Activated CD4-positive, alpha-beta memory T cell treated with anti-CD3 and anti-CD28 coated beads, Interleukin-2, amount 10 ng/mL, durations not matched to agents 7 days and 5 days (primary cell): ENCODE measurements around the gene C5. TPM values are rescaled to one million over a fixed set of nuclear protein-coding genes. Genes with fewer than 3 reads are reported as not detected.

Source experiments
- CTCF ChIA-PET: fragments of 350-600 bp; sonication (Branson Sonifier 250); formaldehyde crosslinking; loops from one replicate; lab custom pipeline; 2021; ENCODE audit warnings: antibody characterized with exemption, inconsistent platforms; lab: Charles Lee
- POLR2A ChIA-PET: fragments of 350-600 bp; sonication (Branson Sonifier 250); formaldehyde crosslinking; loops from one replicate; lab custom pipeline; 2021; ENCODE audit warnings: antibody characterized with exemption; lab: Charles Lee
- DNase-seq: peaks from one replicate; pipeline ENCODE4 v3.0.0-alpha.2; 2020
- H3K27ac Mint-ChIP-seq: one replicate; pipeline ENCODE4 v1.8.0; 2021; ENCODE audit warnings: mild to moderate bottlenecking, mixed read lengths
- H3K27me3 Mint-ChIP-seq: one replicate; pipeline ENCODE4 v1.8.0; 2021; ENCODE audit warnings: mixed read lengths
- H3K36me3 Mint-ChIP-seq: one replicate; pipeline ENCODE4 v1.8.0; 2021; ENCODE audit warnings: low read depth, mixed read lengths
- H3K4me1 Mint-ChIP-seq: one replicate; pipeline ENCODE4 v1.8.0; 2021; ENCODE audit warnings: mixed read lengths
- H3K4me3 Mint-ChIP-seq: one replicate; pipeline ENCODE4 v1.8.0; 2021; ENCODE audit warnings: mild to moderate bottlenecking, mixed read lengths
- H3K9me3 Mint-ChIP-seq: one replicate; pipeline ENCODE4 v1.8.0; 2021; ENCODE audit warnings: mixed read lengths
- total RNA-seq, 2 experiments: library from RNA; stranded (reverse); gene quantifications; one replicate each; pipeline ENCODE4 v1.2.3, GENCODE V29; 2021

Gene C5
- total RNA-seq, 2 experiments from 2014 or later = 1.8 to 2.1 TPM

- H3K27ac Mint-ChIP-seq = no peak overlapping the region
- H3K9me3 Mint-ChIP-seq = no peaks in the 10 kb centered on the region
- H3K4me3 Mint-ChIP-seq = no peak overlapping the region
- H3K4me1 Mint-ChIP-seq = peaks cover 7% of the 10 kb centered on the region
- ChIA-PET POLR2A (no interaction called here), CTCF (no interaction called here)
- no peak for DNase-seq
- no peaks in the 10 kb centered on the region for H3K27me3 Mint-ChIP-seq
- H3K36me3 Mint-ChIP-seq = no peaks in the 10 kb centered on the region
These were observed 101.3 kb downstream of the C5 start for GRCh38 chr9:120948824-120949223.

DNA sequence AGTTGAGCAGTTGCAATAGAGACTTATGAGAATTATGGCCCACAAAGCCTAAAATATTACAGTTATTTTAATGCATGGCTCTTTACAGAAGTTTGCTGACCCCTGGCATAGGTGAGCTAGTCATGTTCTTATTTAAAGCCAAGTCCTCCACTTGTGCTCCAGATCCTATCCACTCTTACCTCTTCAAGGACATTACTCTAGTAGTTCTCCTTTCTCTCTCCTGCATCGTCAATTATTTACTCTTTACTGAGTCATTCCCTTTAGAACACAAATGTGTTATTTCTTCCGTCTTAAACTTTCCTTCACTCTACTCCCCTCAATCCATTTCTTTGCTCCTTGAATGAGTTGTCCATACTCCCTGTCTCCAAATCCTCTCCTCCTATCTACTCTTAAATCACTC, 102.9 kb downstream of the C5 start:
- H3K4me3 Mint-ChIP-seq = no peak overlapping the region
- no peaks in the 10 kb centered on the region for H3K36me3 Mint-ChIP-seq
- H3K27ac Mint-ChIP-seq = no peak overlapping the region
- no peaks in the 10 kb centered on the region for H3K9me3 Mint-ChIP-seq
- H3K27me3 Mint-ChIP-seq = no peaks in the 10 kb centered on the region
- H3K4me1 Mint-ChIP-seq = peaks cover 7% of the 10 kb centered on the region
- DNase-seq = no peak
- ChIA-PET POLR2A (no interaction called here), CTCF (no interaction called here)

- H3K27me3 Mint-ChIP-seq = peaks cover 2% of the 10 kb centered on the region
- CTCF ChIA-PET = no interaction called here
- no peaks in the 10 kb centered on the region for H3K36me3 Mint-ChIP-seq
- peaks cover 7% of the 10 kb centered on the region for H3K4me1 Mint-ChIP-seq
- DNase-seq = no peak
- H3K4me3 Mint-ChIP-seq = no peak overlapping the region
- no peak overlapping the region for H3K27ac Mint-ChIP-seq
- POLR2A ChIA-PET = no interaction called here
- H3K9me3 Mint-ChIP-seq = no peaks in the 10 kb centered on the region
These were observed 103.8 kb downstream of the C5 start for GRCh38 chr9:120946259-120946658.

GRCh38 chr9:120944948-120945347, 105.1 kb downstream of the C5 start:
- ChIA-PET CTCF (no interaction called here), POLR2A (no interaction called here)
- Mint-ChIP-seq H3K36me3 (no peaks in the 10 kb centered on the region), H3K27ac (no peak overlapping the region), H3K27me3 (peaks cover 9% of the 10 kb centered on the region), H3K4me1 (peaks cover 4% of the 10 kb centered on the region), H3K4me3 (no peak overlapping the region), H3K9me3 (no peaks in the 10 kb centered on the region)
- DNase-seq = no peak

GRCh38 chr9:120944434-120944843, 105.6 kb downstream of the C5 start:
- no peak for DNase-seq
- peaks cover 9% of the 10 kb centered on the region for H3K27me3 Mint-ChIP-seq
- H3K9me3 Mint-ChIP-seq = no peaks in the 10 kb centered on the region
- H3K4me1 Mint-ChIP-seq = peaks cover 4% of the 10 kb centered on the region
- no peaks in the 10 kb centered on the region for H3K36me3 Mint-ChIP-seq
- POLR2A ChIA-PET = no interaction called here
- CTCF ChIA-PET = no interaction called here
- H3K27ac Mint-ChIP-seq = no peak overlapping the region
- H3K4me3 Mint-ChIP-seq = no peak overlapping the region

DNA sequence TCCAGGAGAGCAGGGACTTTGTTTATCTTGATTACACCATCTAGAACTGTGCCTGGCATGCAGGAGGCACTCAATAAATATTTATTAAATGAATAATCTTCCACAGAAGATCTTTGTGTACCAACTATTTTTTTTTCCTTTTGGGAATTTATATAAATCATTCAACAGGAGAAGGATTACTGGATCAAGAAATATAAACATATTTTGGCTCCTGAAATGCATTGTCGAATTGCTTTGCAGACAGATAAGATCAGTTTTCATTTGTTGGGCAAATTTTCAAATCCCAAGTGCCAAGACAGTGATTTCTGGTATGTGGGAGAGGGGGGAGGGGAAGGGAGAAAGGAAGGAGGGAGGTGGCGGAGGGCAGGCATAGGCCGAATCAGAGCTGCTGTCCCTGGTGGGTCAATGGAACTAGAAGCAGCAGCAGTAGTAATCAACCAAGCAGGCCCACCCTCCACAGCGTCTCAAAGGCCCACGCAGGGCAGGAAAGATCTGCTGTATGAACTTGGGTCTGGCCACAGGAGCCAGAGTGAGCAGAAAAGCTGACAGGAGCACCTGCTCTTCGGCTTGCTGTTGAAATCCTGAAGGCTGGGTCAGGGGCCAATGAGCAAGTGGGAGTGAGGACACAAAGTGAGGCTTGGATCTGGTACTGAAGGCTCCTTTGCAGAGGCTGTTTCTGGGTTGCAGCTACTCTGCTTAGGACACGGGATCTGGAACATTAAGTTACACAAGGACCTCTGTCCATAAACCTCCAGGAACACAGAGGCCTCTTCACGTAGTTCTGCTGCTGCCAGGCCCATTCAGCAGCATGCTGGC, 107.7 kb downstream of the C5 start:
- H3K4me1 Mint-ChIP-seq = peaks cover 8% of the 10 kb centered on the region
- no peak overlapping the region for H3K4me3 Mint-ChIP-seq
- no peak for DNase-seq
- ChIA-PET POLR2A (no interaction called here), CTCF (no interaction called here)
- H3K27me3 Mint-ChIP-seq = peaks cover 9% of the 10 kb centered on the region
- no peak overlapping the region for H3K27ac Mint-ChIP-seq
- H3K36me3 Mint-ChIP-seq = no peaks in the 10 kb centered on the region
- no peaks in the 10 kb centered on the region for H3K9me3 Mint-ChIP-seq

DNA sequence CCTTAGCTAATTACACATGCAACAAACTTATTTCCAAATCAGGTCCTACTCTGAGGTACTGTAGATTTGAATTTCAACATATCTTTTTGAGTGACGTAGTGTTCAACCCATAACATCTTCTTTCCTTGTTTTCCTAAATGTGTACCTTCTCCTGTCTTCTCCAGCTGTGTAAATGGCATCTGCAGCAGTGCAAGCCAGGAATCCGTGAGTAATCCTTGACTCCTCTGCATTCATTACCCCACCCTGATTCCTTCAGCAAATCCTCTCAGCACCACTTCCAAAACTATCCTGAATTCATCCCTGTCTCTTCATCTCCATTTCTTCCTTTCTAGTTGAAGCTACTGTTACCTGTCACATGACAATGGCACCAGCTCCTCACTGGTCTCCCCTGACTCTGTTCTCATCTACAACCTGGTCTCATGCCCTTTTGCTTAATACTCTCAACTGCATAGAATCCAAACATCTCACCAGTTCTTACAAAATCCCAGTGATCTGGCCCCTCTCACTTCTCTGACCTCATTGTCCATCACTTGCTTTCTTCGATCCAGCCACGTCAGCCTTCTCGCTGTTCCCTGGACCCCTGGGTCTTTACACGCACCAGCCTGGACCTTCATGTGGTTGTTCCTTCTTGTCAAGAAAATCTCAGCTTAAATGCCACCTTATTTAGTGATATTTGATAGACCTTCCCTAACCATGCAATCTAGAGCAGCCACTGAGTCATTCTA, 108.9 kb downstream of the C5 start:
- Mint-ChIP-seq H3K4me3 (no peak overlapping the region), H3K9me3 (no peaks in the 10 kb centered on the region), H3K27me3 (peaks cover 9% of the 10 kb centered on the region), H3K27ac (no peak overlapping the region), H3K4me1 (peaks cover 18% of the 10 kb centered on the region), H3K36me3 (no peaks in the 10 kb centered on the region)
- ChIA-PET POLR2A (interaction anchor here (1.0 kb wide), 1 partner anchor 42 kb away, joined by 3 read pairs; no protein-coding TSS in a partner anchor), CTCF (no interaction called here)
- DNase-seq = no peak

DNA sequence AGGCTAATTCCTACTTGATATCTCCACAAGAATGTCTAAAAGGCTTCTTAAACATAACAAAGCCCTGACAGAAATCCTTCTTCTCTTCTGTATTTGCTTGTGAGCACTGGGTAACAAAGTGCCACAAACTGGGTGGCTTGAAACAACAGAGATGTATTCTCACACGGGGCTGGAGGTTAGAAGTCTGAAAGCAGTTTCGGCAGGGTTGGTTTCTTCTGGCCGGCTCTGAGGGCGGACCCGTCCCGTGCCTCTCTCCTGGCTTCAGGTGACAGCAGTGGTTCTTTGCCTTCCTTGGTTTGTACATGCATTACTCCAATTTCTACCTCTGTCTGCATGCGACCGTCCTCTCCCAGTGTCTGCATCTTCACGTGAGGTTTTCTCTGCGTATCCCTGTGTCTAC, 109.5 kb downstream of the C5 start:
- no peak for DNase-seq
- H3K27ac Mint-ChIP-seq = no peak overlapping the region
- H3K27me3 Mint-ChIP-seq = peaks cover 9% of the 10 kb centered on the region
- H3K4me1 Mint-ChIP-seq = peaks cover 20% of the 10 kb centered on the region
- ChIA-PET POLR2A (interaction anchor here (1.0 kb wide), 1 partner anchor 41 kb away, joined by 3 read pairs; no protein-coding TSS in a partner anchor), CTCF (no interaction called here)
- no peak overlapping the region for H3K4me3 Mint-ChIP-seq
- H3K36me3 Mint-ChIP-seq = no peaks in the 10 kb centered on the region
- no peaks in the 10 kb centered on the region for H3K9me3 Mint-ChIP-seq

GRCh38 chr9:120938851-120939250, 111.2 kb downstream of the C5 start:
- ChIA-PET CTCF (interaction anchor here (1.1 to 8.0 kb wide), 4 partner anchors 49 to 71 kb away, joined by 3 to 66 read pairs (median 6); no protein-coding TSS in a partner anchor), POLR2A (interaction anchor here (1.2 to 26.0 kb wide), 6 partner anchors 10 to 93 kb away, joined by 3 to 1205 read pairs (median 6); partner anchors contain the start of genes PHF19 and TRAF1)

GRCh38 chr9:120937596-120937995, 112.5 kb downstream of the C5 start:
- H3K9me3 Mint-ChIP-seq = no peaks in the 10 kb centered on the region
- ChIA-PET POLR2A (interaction anchor here (1.3 to 26.0 kb wide), 8 partner anchors 9 to 144 kb away, joined by 4 to 1205 read pairs (median 32); partner anchors contain the start of genes FBXW2, PHF19 and TRAF1), CTCF (interaction anchor here (0.9 to 8.0 kb wide), 13 partner anchors 15 to 184 kb away, joined by 3 to 66 read pairs (median 4); no protein-coding TSS in a partner anchor)
- H3K4me3 Mint-ChIP-seq = no peak overlapping the region
- H3K27me3 Mint-ChIP-seq = peaks cover 9% of the 10 kb centered on the region
- peaks cover 47% of the 10 kb centered on the region for H3K4me1 Mint-ChIP-seq
- H3K27ac Mint-ChIP-seq = peak overlapping the region; percentile 45
- no peaks in the 10 kb centered on the region for H3K36me3 Mint-ChIP-seq
- no peak for DNase-seq

More at GRCh38 chr9:120938851-120939250, 111.2 kb downstream of the C5 start:
- Mint-ChIP-seq H3K27me3 (peaks cover 9% of the 10 kb centered on the region), H3K9me3 (no peaks in the 10 kb centered on the region), H3K27ac (no peak overlapping the region), H3K4me3 (no peak overlapping the region), H3K36me3 (no peaks in the 10 kb centered on the region), H3K4me1 (peaks cover 35% of the 10 kb centered on the region)
- DNase-seq = no peak

DNA sequence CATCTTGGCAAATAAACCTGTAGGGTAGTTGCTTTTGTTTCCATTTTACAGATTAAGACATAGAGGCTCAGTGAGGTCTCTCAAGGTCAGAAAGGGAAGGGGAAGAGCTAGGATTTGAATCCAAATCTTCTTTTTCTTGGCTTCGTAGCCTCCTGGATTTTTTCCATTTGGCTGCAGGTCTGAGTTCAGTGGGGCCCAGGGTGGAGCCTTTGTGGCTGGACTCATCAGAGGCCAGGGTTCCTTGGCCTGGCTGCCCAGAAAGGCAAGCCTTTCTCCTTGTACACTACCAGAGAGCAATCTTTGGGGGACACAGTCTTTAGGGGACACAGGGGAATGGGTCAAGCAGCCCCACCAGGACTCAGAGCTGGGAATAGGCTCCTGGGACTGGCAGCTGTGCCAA, 112.9 kb downstream of the C5 start:
- ChIA-PET CTCF (interaction anchor here (0.7 to 8.0 kb wide), 26 partner anchors 10 to 219 kb away, joined by 3 to 66 read pairs (median 4); partner anchors contain the start of gene PSMD5), POLR2A (interaction anchor here (1.3 to 26.0 kb wide), 8 partner anchors 8 to 144 kb away, joined by 4 to 1205 read pairs (median 32); partner anchors contain the start of genes FBXW2, PHF19 and TRAF1)
- Mint-ChIP-seq H3K27me3 (peaks cover 9% of the 10 kb centered on the region), H3K4me3 (no peak overlapping the region), H3K36me3 (no peaks in the 10 kb centered on the region), H3K4me1 (peaks cover 52% of the 10 kb centered on the region), H3K27ac (no peak overlapping the region), H3K9me3 (no peaks in the 10 kb centered on the region)
- no peak for DNase-seq

GRCh38 chr9:120936764-120937122, 113.3 kb downstream of the C5 start:
- Mint-ChIP-seq H3K4me3 (peak overlapping the region; percentile 51), H3K27ac (peak overlapping the region; percentile 76), H3K9me3 (no peaks in the 10 kb centered on the region), H3K27me3 (peaks cover 9% of the 10 kb centered on the region), H3K36me3 (no peaks in the 10 kb centered on the region), H3K4me1 (peaks cover 54% of the 10 kb centered on the region)
- CTCF ChIA-PET = interaction anchor here (0.7 to 8.0 kb wide), 27 partner anchors 9 to 219 kb away, joined by 3 to 66 read pairs (median 4); partner anchors contain the start of gene PSMD5
- POLR2A ChIA-PET = interaction anchor here (1.3 to 26.0 kb wide), 6 partner anchors 11 to 144 kb away, joined by 4 to 1205 read pairs (median 74); partner anchors contain the start of genes FBXW2, PHF19 and TRAF1
- no peak for DNase-seq
